ENCODE measurements around the gene ECI1.

ECI1 gene

GRCh38 chr16:2191446-2191706 lies 60.0 kb downstream of the ECI1 start:
- DNase-seq = no peak

DNA sequence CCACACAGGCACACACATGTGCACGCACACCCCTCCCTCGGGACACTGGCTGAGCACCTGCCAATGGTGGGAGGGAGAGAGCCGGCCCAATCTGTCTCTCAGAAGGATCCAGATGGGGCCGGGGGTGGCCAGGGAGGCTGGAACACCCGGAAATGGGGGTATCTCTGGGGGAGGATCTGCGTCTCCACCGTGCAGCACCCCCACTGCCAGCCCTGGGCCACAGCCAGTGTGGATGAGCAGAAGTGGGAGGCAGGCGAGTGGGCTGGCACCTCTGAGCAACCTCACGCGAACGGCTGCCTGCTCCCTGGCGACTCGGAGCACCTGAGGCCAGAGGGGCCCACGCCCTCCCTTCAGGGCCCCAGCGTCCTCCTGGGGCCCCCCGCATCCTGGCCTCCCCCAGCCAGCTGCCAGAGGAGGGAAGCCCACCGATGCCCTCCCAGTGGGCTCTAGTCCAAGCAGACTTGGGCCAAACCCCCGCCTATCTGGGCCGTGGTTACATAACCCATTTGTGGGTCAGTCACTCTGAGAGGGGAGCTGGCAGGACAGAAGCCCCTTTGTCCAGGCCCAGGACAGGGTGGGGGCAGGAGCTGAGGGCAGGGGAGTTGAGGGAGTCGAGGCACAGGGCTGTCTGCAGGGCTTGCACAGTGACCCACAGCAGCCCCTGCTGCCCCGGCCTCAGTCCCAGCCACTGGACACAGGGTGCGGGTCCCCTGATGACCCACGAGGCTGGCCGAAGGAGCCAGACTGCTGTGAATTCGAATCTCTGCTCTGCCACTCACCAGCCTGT lies 60.5 kb downstream of the ECI1 start:
- DNase-seq = no peak

DNA sequence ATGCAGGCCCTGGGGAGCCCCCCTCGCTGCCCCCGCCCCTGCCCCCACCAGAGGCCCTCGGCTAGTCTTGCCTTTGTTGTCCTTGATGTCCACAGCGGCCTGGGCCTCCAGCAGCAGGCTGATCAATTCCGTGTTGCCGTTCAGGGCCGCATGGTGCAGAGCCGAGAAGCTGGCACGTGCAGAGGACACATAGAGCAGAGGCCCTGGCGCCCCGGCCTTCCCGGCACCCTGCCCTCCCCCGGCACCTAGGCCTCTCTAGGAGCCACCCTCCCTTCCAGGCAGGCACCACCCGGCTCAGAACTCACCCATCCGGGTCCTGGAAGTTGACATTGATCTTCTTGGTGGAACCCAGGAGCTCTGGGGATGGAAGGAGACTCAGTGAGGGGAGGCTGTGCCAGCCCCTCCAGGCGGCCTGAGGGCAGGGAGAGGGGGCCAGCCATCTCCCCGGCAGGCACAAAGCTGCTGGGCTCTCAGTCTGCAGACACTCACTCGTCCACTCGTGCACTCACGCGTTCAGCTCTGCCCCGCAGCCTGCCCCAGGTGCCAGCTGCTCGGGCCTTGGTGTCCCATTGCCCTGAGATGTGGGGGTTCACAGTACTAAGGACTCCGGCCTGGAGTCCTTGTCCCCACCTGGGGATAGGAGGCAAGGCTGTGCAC lies 61.3 kb downstream of the ECI1 start:
- no peak for DNase-seq

All from activated CD4-positive, alpha-beta T cell treated with anti-CD3 and anti-CD28 coated beads for 1 hour (primary cell).